Left colon (tissue), 2 donors: ENCODE results near the gene FXR2. TPM values are rescaled to one million over a fixed set of nuclear protein-coding genes. Genes with fewer than 3 reads are reported as not detected.

ENCODE experiments used
- ATAC-seq: fragments of 200-7000 bp; cut with Tn5 transposase; one replicate; pipeline ENCODE4 v1.9.1; 2020; ENCODE audit warnings: mild to moderate bottlenecking, moderate library complexity
- DNase-seq, 2 donors: peaks; one replicate each; pipeline ENCODE4 v3.0.0-alpha.2; 2020
- intact Hi-C, 2 donors: fragments of 100-400 bp; cut with DNase I in 1 of 2; cut with micrococcal nuclease in 1 of 2; formaldehyde crosslinking; loops; one replicate each; pipeline versions ENCODE4 v1.11.2 to v1.14.0; 2022; cut with DNase I, micrococcal nuclease
- total RNA-seq, 2 donors: library from RNA; stranded (reverse); fragmentation: NEBNext Ultra II Directional; extraction: Animal tissue kit (Norgen Biotek cat#: 25700); gene quantifications; one replicate each; pipeline ENCODE4 v1.2.1, GENCODE V29; 2021
- donor health status: DM: no; HTN: no; CAD: no.
- donor health status: DM: yes; HTN: yes; CAD: no.

The FXR2 gene
- total RNA-seq, 2 donors from 2014 or later = 24.9 to 29.5 TPM

- ATAC-seq (no peak), DNase-seq (no peak)
- intact Hi-C loops = loop anchor here in 1 of 2 donors (10.0 kb wide), 1 partner anchor 223 kb away; the partner anchor contains the start of genes KCTD11 and TMEM95
Measured at GRCh38 chr17:7577327-7578199, 37.1 kb downstream of the FXR2 start.

GRCh38 chr17:7576432-7576937, 38.2 kb downstream of the FXR2 start:
- ATAC-seq (no peak), DNase-seq (no peak)
- intact Hi-C loops = loop anchor here in 1 of 2 donors (10.0 kb wide), 1 partner anchor 222 kb away; the partner anchor contains the start of genes KCTD11 and TMEM95

GRCh38 chr17:7575959-7576358, 38.7 kb downstream of the FXR2 start:
- intact Hi-C loops = loop anchor here in 1 of 2 donors (10.0 kb wide), 1 partner anchor 221 kb away; the partner anchor contains the start of genes KCTD11 and TMEM95

GRCh38 chr17:7575481-7575883, 39.2 kb downstream of the FXR2 start:
- intact Hi-C loops = loop anchor here in 1 of 2 donors (10.0 kb wide), 1 partner anchor 221 kb away; the partner anchor contains the start of genes KCTD11 and TMEM95
- DNase-seq (no peak), ATAC-seq (no peak)

More at GRCh38 chr17:7575959-7576358, 38.7 kb downstream of the FXR2 start:
- DNase-seq (no peak), ATAC-seq (no peak)

GRCh38 chr17:7574176-7574953, 40.3 kb downstream of the FXR2 start:
- intact Hi-C loops = loop anchor here in 1 of 2 donors (10.0 kb wide), 1 partner anchor 220 kb away; the partner anchor contains the start of genes KCTD11 and TMEM95
- no peak for DNase-seq
- ATAC-seq = no peak

GRCh38 chr17:7573324-7574080, 41.2 kb downstream of the FXR2 start:
- ATAC-seq (peak; percentile 59), DNase-seq (peak; percentile 90 to 93)
- intact Hi-C loops = loop anchor here in 1 of 2 donors (10.0 kb wide), 1 partner anchor 219 kb away; the partner anchor contains the start of genes KCTD11 and TMEM95

GRCh38 chr17:7572588-7573323, 41.9 kb downstream of the FXR2 start:
- peak; percentile 99 for DNase-seq
- intact Hi-C loops = loop anchor here in 1 of 2 donors (10.0 kb wide), 1 partner anchor 218 kb away; the partner anchor contains the start of genes KCTD11 and TMEM95
- ATAC-seq = peak; percentile 84

GRCh38 chr17:7572338-7572587, 42.4 kb downstream of the FXR2 start:
- ATAC-seq = no peak
- intact Hi-C loops = loop anchor here in 1 of 2 donors (10.0 kb wide), 1 partner anchor 217 kb away; the partner anchor contains the start of genes KCTD11 and TMEM95
- no peak for DNase-seq

- DNase-seq (no peak), ATAC-seq (no peak)
- intact Hi-C loops = loop anchor here in 1 of 2 donors (10.0 kb wide), 1 partner anchor 216 kb away; the partner anchor contains the start of genes KCTD11 and TMEM95
Measured at GRCh38 chr17:7570351-7570750, 44.3 kb downstream of the FXR2 start.

- no peak for ATAC-seq
- intact Hi-C loops = no loop called here
- DNase-seq = no peak
Measured at GRCh38 chr17:7569571-7569970, 45.1 kb downstream of the FXR2 start.

GRCh38 chr17:7563115-7563869, 51.4 kb downstream of the FXR2 start:
- ATAC-seq (no peak), DNase-seq (no peak)
- intact Hi-C loops = no loop called here

GRCh38 chr17:7562208-7562605, 52.5 kb downstream of the FXR2 start:
- DNase-seq (no peak), ATAC-seq (no peak)
- intact Hi-C loops = no loop called here

GRCh38 chr17:7561589-7562207, 53.0 kb downstream of the FXR2 start, which contains the start of gene SENP3:
Gene SENP3 (plus strand): TSS chr17:7561919. CDS start chr17:7563077, 1,158 bp downstream.
- peak; percentile 88 to 93 for DNase-seq
- intact Hi-C loops = loop anchor here in 1 of 2 donors (2.0 kb wide), 1 partner anchor 47 kb away; no protein-coding TSS in a partner anchor
- ATAC-seq = peak; percentile 56

- ATAC-seq = peak; percentile 57
- intact Hi-C loops = loop anchor here in 1 of 2 donors (2.0 kb wide), 1 partner anchor 46 kb away; no protein-coding TSS in a partner anchor
- DNase-seq = peak; percentile 94 to 96
Measured at GRCh38 chr17:7561028-7561575, 53.6 kb downstream of the FXR2 start.

- peak; percentile 41 for ATAC-seq
- DNase-seq = peak; percentile 80 to 88
- intact Hi-C loops = loop anchor here in 1 of 2 donors (2.0 kb wide), 1 partner anchor 46 kb away; no protein-coding TSS in a partner anchor
Measured at GRCh38 chr17:7560172-7561027, 54.3 kb downstream of the FXR2 start.
